ENCODE results near the gene PCOLCE2.

- TF ChIP-seq SIN3A (IDR thresholded peaks at IDR 0.05; ENCODE audit: borderline replicate concordance, insufficient read depth, low read length) (no peak), POLR2AphosphoS5 (IDR thresholded peaks at IDR 0.05; ENCODE audit: low read depth, low read length) (no peak), REST (IDR thresholded peaks at IDR 0.05; ENCODE audit: insufficient read depth in 1 of 2, low read depth in 2 of 2, low read length in 2 of 2) (no peak), TAF1 (IDR thresholded peaks at IDR 0.05; ENCODE audit: borderline replicate concordance, insufficient read depth, low read length) (no peak), FOXP2 (optimal IDR thresholded peaks at IDR 0.05; ENCODE audit: borderline replicate concordance, extremely low read depth, extremely low read length, insufficient read depth) (no peak)
These were observed 87.1 kb downstream of the PCOLCE2 start for GRCh38 chr3:142801746-142802145.

All from PFSK-1 (cell line).